IMR-90 (cell line): Measurements from ENCODE around the gene IL17D. TPM values are rescaled to one million over a fixed set of nuclear protein-coding genes. Genes with fewer than 3 reads are reported as not detected.
A peak's percentile ranks its signal among the peaks of the same experiment; 100 is the strongest.

Experiments
- ATAC-seq: fragments of 200-7000 bp; cut with Tn5 transposase; 2 replicates; pipeline ENCODE4 v1.9.1; 2020; ENCODE audit warnings: low read depth, mild to moderate bottlenecking, moderate library complexity
- BruUV-seq: library from RNA; stranded (reverse); fragments of 400-500 nt; replicated peaks from 2 replicates; lab custom pipeline; 2021; lab: Mats Ljungman, UMichigan
- CTCF ChIA-PET: fragments of 300-600 bp; formaldehyde crosslinking; extraction: SDS; loops from one replicate; lab custom pipeline; 2021; ENCODE audit warnings: antibody characterized with exemption; lab: Yijun Ruan, JAX
- POLR2A ChIA-PET: fragments of 300-600 bp; sonication (Branson Sonifier 250); formaldehyde crosslinking; loops from one replicate; lab custom pipeline; 2022; ENCODE audit warnings: antibody characterized with exemption; ENCODE audit not compliant: unreplicated experiment; lab: Charles Lee
- DNase-seq: peaks from one replicate; pipeline ENCODE4 v3.0.0; 2013
- H2AFZ ChIP-seq: replicated peaks from 2 replicates; pipeline ENCODE3; 2013; ENCODE audit warnings: low read length, mild to moderate bottlenecking; ENCODE audit not compliant: poor library complexity
- H2AK5ac ChIP-seq: 2 replicates; pipeline ENCODE4 v1.6.1; 2013; ENCODE audit warnings: low read depth, low read length, inconsistent platforms
- H2AK9ac ChIP-seq: replicated peaks from 2 replicates; pipeline ENCODE3; 2013; ENCODE audit warnings: mild to moderate bottlenecking, low read depth, low read length, moderate library complexity; ENCODE audit not compliant: poor library complexity
- H2BK120ac ChIP-seq: 2 replicates; pipeline ENCODE4 v1.6.1; 2013; ENCODE audit warnings: low read depth, low read length, inconsistent platforms
- H2BK15ac ChIP-seq: 3 replicates; pipeline ENCODE4 v1.6.1; 2013; ENCODE audit warnings: low read depth, low read length, inconsistent platforms
- H2BK20ac ChIP-seq: 2 replicates; pipeline ENCODE4 v1.6.1; 2013; ENCODE audit warnings: low read depth, mild to moderate bottlenecking, inconsistent platforms, low read length, moderate library complexity
- H2BK5ac ChIP-seq: 2 replicates; pipeline ENCODE4 v1.6.1; 2013; ENCODE audit warnings: mild to moderate bottlenecking, low read depth, low read length, inconsistent platforms; ENCODE audit not compliant: poor library complexity, severe bottlenecking
- H3K14ac ChIP-seq: replicated peaks from 2 replicates; pipeline ENCODE4 v1.6.1; 2013; ENCODE audit warnings: low read depth, low read length, inconsistent platforms
- H3K18ac ChIP-seq: 2 replicates; pipeline ENCODE4 v1.6.1; 2013; ENCODE audit warnings: low read depth, low read length, control low read depth
- H3K23ac ChIP-seq: 2 replicates; pipeline ENCODE4 v1.6.1; 2013; ENCODE audit warnings: low read depth, low read length, inconsistent platforms
- H3K27ac ChIP-seq: 2 replicates; pipeline ENCODE4 v1.5.1; 2013; ENCODE audit warnings: mild to moderate bottlenecking, control low read depth, low read length; ENCODE audit not compliant: insufficient read depth
- H3K27me3 ChIP-seq: 2 replicates; pipeline ENCODE4 v1.6.1; 2013; ENCODE audit warnings: low read length; ENCODE audit not compliant: control insufficient read depth, insufficient read depth
- H3K36me3 ChIP-seq: 2 replicates; pipeline ENCODE4 v1.6.1; 2013; ENCODE audit warnings: low read length, mixed read lengths; ENCODE audit not compliant: control insufficient read depth, insufficient read depth
- H3K4ac ChIP-seq: 2 replicates; pipeline ENCODE4 v1.6.1; 2013; ENCODE audit warnings: low read depth, low read length, inconsistent platforms
- H3K4me1 ChIP-seq: 2 replicates; pipeline ENCODE4 v1.6.1; 2013; ENCODE audit warnings: low read length, mixed read lengths; ENCODE audit not compliant: control insufficient read depth, insufficient read depth
- H3K4me2 ChIP-seq: 2 replicates; pipeline ENCODE4 v1.6.1; 2013; ENCODE audit warnings: low read depth, mild to moderate bottlenecking, control low read depth, low read length, moderate library complexity
- H3K4me3 ChIP-seq: 2 replicates; pipeline ENCODE4 v1.5.1; 2013; ENCODE audit warnings: low read depth, mild to moderate bottlenecking, control low read depth, low read length, moderate library complexity; ENCODE audit not compliant: insufficient read depth
- H3K56ac ChIP-seq: 2 replicates; pipeline ENCODE4 v1.6.1; 2013; ENCODE audit warnings: low read length, inconsistent platforms; ENCODE audit not compliant: insufficient read depth; ENCODE audit errors: extremely low read depth
- H3K79me1 ChIP-seq, 2 experiments: 2 replicates each; pipeline ENCODE4 v1.6.1; 2013; ENCODE audit warnings: low read length in 2 of 2, inconsistent platforms in 1 of 2, low read depth in 1 of 2
- H3K9ac ChIP-seq: 2 replicates; pipeline ENCODE4 v1.6.1; 2013; ENCODE audit warnings: low read depth, low read length, control low read depth
- H3K9me1 ChIP-seq: 2 replicates; pipeline ENCODE4 v1.6.1; 2013; ENCODE audit warnings: low read length, inconsistent platforms; ENCODE audit not compliant: insufficient read depth
- H3K9me3 ChIP-seq: 2 replicates; pipeline ENCODE4 v1.6.1; 2013; ENCODE audit warnings: low read length; ENCODE audit not compliant: control insufficient read depth, insufficient read depth
- H4K20me1 ChIP-seq: 2 replicates; pipeline ENCODE4 v1.6.1; 2013; ENCODE audit warnings: low read length, inconsistent platforms; ENCODE audit not compliant: insufficient read depth
- H4K5ac ChIP-seq: 2 replicates; pipeline ENCODE4 v1.6.1; 2013; ENCODE audit warnings: mild to moderate bottlenecking, low read depth, low read length, control low read depth
- H4K8ac ChIP-seq, 2 experiments: 2 replicates each; pipeline ENCODE4 v1.6.1; 2013; ENCODE audit warnings: low read depth in 2 of 2, low read length in 2 of 2, control low read depth in 1 of 2, inconsistent platforms in 1 of 2
- H4K91ac ChIP-seq: 2 replicates; pipeline ENCODE4 v1.6.1; 2013; ENCODE audit warnings: low read depth, low read length, inconsistent platforms; ENCODE audit not compliant: insufficient read depth
- BHLHE40 ChIP-seq: fragments of 150-350 bp; IDR thresholded peaks from 2 replicates; pipeline ENCODE4 v1.6.1; 2016; ENCODE audit warnings: mild to moderate bottlenecking, low read depth, low read length
- CTCF ChIP-seq: conservative IDR thresholded peaks from 2 replicates; pipeline ENCODE4 v1.5.1; 2012; ENCODE audit warnings: mild to moderate bottlenecking, low read depth, low read length, improper control_type of control experiment
- ELK1 ChIP-seq: fragments of 150-350 bp; IDR thresholded peaks from 2 replicates; pipeline ENCODE4 v1.6.1; 2016; ENCODE audit warnings: low read depth, mild to moderate bottlenecking, low read length, moderate library complexity, borderline replicate concordance
- FOS ChIP-seq: fragments of 150-350 bp; IDR thresholded peaks from 2 replicates; pipeline ENCODE4 v1.6.1; 2016; ENCODE audit warnings: low read depth, low read length
- MAFK ChIP-seq: IDR thresholded peaks from 2 replicates; pipeline ENCODE4 v1.6.1; 2012; ENCODE audit warnings: low read depth, low read length, improper control_type of control experiment
- RCOR1 ChIP-seq: IDR thresholded peaks from 2 replicates; pipeline ENCODE4 v1.6.1; 2012; ENCODE audit warnings: mild to moderate bottlenecking, low read length, improper control_type of control experiment; ENCODE audit not compliant: insufficient replicate concordance
- RFX5 ChIP-seq: IDR thresholded peaks from 2 replicates; pipeline ENCODE4 v1.8.0; 2012; ENCODE audit warnings: low read depth, mild to moderate bottlenecking, low read length, moderate library complexity
- WGBS, 2 experiments: methylation state at CpG; one replicate each; pipeline versions ENCODE4 v1.1.5 to v1.1.7; 2013; ENCODE audit warnings: missing lambda C conversion rate in 2 of 2; ENCODE audit not compliant: insufficient read length in 1 of 2; ENCODE audit errors: extremely low coverage in 2 of 2; 5-methylcytosine and 5-hydroxymethylcytosine counted together
- dilution Hi-C: fragments of 300-500 bp; cut with HindIII; formaldehyde crosslinking; loops from one replicate; pipeline ENCODE4 v1.14.3; 2018; ENCODE audit warnings: low sequenced_read_pairs; ENCODE audit not compliant: unreplicated experiment
- in situ Hi-C: fragments of 300-500 bp; cut with MboI; formaldehyde crosslinking; loops from 3 replicates; pipeline ENCODE4 v1.14.3; 2019; ENCODE audit warnings: low sequenced_read_pairs, inconsistent platforms, mixed read lengths
- intact Hi-C: fragments of 100-400 bp; cut with micrococcal nuclease; formaldehyde crosslinking; loops from 2 replicates; pipeline ENCODE4 v1.10.0; 2022
- polyA plus RNA-seq, 3 experiments: library from polyadenylated mRNA; depleted of rRNA; stranded (reverse); fragments of >200 nt; gene quantifications; 2 replicates each; pipeline ENCODE4 v1.2.3, GENCODE V29; 2012; ENCODE audit warnings: low replicate concordance in 1 of 3
- total RNA-seq: library from RNA; depleted of rRNA; stranded (reverse); fragments of >200 nt; gene quantifications from 2 replicates; pipeline ENCODE4 v1.2.3, GENCODE V29; 2012
- TF ChIP-seq, protein P1 (sequence below): fragments of 150-350 bp; IDR thresholded peaks from 2 replicates; pipeline ENCODE4 v1.6.1; 2017; ENCODE audit warnings: mild to moderate bottlenecking, antibody characterized with exemption, low read length, low read depth

Gene IL17D
- total and polyA plus RNA-seq, 2 of the 4 experiments (the other 2 are of a cell fraction) = 0.72 to 1.4 TPM

- in situ Hi-C loops = loop anchor here (10.0 to 25.0 kb wide), 2 partner anchors 198 to 515 kb away; partner anchors contain the start of gene GJB2
- ChIA-PET POLR2A (no interaction called here), CTCF (interaction anchor here (1.7 kb wide), 1 partner anchor 14 kb away, joined by 4 read pairs; no protein-coding TSS in a partner anchor)
- Histone ChIP-seq H3K27me3 (peaks cover 4% of the 10 kb centered on the region), H2AK5ac (no peak overlapping the region; the same call in 1 of the 2 replicates), H2BK5ac (no peak overlapping the region), H4K20me1 (no peaks in the 10 kb centered on the region), H3K27ac (no peak overlapping the region), H3K9me1 (peaks cover 7% of the 10 kb centered on the region; the same call in 1 of the 2 replicates), H2BK120ac (no peak overlapping the region), H2BK15ac (no peak overlapping the region), H4K5ac (no peak overlapping the region), H3K56ac (no peak overlapping the region), H3K9ac (no peak overlapping the region), H3K4ac (no peak overlapping the region), H3K4me1 (peaks cover 4% of the 10 kb centered on the region; the same call in 1 of the 2 replicates), H3K4me2 (peak overlapping the region; percentile 84), H3K79me1 (0 out of 4 replicates have a peak, but pooled peaks cover 0 to 5% of the 10 kb centered on the region in 2 experiments), H4K8ac (no peak overlapping the region), H2AFZ (peak overlapping the region; percentile 98), H3K4me3 (peak overlapping the region; percentile 77), H3K14ac (no peak overlapping the region), H2AK9ac (peak overlapping the region; percentile 31), H2BK20ac (no peak overlapping the region), H3K18ac (no peak overlapping the region), H4K91ac (no peak overlapping the region), H3K23ac (peak overlapping the region; percentile 74), H3K36me3 (no peaks in the 10 kb centered on the region), H3K9me3 (no peaks in the 10 kb centered on the region)
- dilution Hi-C loops = no loop called here
- DNase-seq (peak; percentile 28), ATAC-seq (no peak)
- intact Hi-C loops = loop anchor here (1.0 to 5.0 kb wide), 3 partner anchors 90 to 520 kb away; no protein-coding TSS in a partner anchor
- WGBS, 2 experiments = 50% methylated on average over 2 of the region's 9 CpGs; no CpG with 5 or more reads in 1 of the 2 experiments
- TF ChIP-seq, protein P1, sequence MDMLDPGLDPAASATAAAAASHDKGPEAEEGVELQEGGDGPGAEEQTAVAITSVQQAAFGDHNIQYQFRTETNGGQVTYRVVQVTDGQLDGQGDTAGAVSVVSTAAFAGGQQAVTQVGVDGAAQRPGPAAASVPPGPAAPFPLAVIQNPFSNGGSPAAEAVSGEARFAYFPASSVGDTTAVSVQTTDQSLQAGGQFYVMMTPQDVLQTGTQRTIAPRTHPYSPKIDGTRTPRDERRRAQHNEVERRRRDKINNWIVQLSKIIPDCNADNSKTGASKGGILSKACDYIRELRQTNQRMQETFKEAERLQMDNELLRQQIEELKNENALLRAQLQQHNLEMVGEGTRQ = no peak
- TF ChIP-seq BHLHE40 (0 out of 2 replicates have a peak, but pooled peaks have one; percentile 26), CTCF (no peak), RCOR1 (no peak), MAFK (no peak), ELK1 (no peak), FOS (no peak), RFX5 (no peak)
- BruUV-seq = no TSS peak
These were observed 977 bp upstream of the IL17D start for GRCh38 chr13:20702530-20702914.
